LNCAP (cell line): ENCODE measurements around the gene MAGEA9B.
"Not testable (repeated sequence)": the region's sequence is repeated elsewhere in the genome, so short reads cannot be mapped to it uniquely, and the experiment has no call there.

Experiments used
- CTCF ChIP-seq: fragments of 450-650 bp; IDR thresholded peaks from 2 replicates; pipeline ENCODE4 v1.5.1; 2017; ENCODE audit warnings: mild to moderate bottlenecking

MAGEA9B gene

GRCh38 chrX:149587359-149587758 lies at the start of gene MAGEA9B:
MAGEA9B (minus strand) TSS chrX:149587459; CDS start chrX:149583179, 4,280 bp downstream.
- TF ChIP-seq CTCF = not testable (repeated sequence)

- no peak for TF ChIP-seq CTCF
Measured at GRCh38 chrX:149633511-149633910, 46.3 kb upstream of the MAGEA9B start.

GRCh38 chrX:149631234-149632165 lies 44.2 kb upstream of the MAGEA9B start, which contains the start of gene TMEM185A:
TMEM185A (minus strand) TSS chrX:149631792; CDS start chrX:149631580, 212 bp downstream.
- TF ChIP-seq CTCF = no peak

GRCh38 chrX:149630681-149631233 lies 43.5 kb upstream of the MAGEA9B start:
- TF ChIP-seq CTCF = peak; percentile 7; the same call in 1 of the 2 replicates

- no peak for TF ChIP-seq CTCF
Measured at GRCh38 chrX:149629730-149630387, 42.6 kb upstream of the MAGEA9B start.

- no peak for TF ChIP-seq CTCF
Measured at GRCh38 chrX:149628768-149629167, 41.5 kb upstream of the MAGEA9B start.

- TF ChIP-seq CTCF = no peak
Measured at GRCh38 chrX:149628280-149628679, 41.0 kb upstream of the MAGEA9B start.
